ENCODE results near the gene PDLIM7. TPM values are rescaled to one million over a fixed set of nuclear protein-coding genes. Genes with fewer than 3 reads are reported as not detected.

PDLIM7 gene
- total and polyA plus RNA-seq, 2 of the 4 experiments (the other 2 are of a cell fraction): 70.4 to 534 TPM

DNA sequence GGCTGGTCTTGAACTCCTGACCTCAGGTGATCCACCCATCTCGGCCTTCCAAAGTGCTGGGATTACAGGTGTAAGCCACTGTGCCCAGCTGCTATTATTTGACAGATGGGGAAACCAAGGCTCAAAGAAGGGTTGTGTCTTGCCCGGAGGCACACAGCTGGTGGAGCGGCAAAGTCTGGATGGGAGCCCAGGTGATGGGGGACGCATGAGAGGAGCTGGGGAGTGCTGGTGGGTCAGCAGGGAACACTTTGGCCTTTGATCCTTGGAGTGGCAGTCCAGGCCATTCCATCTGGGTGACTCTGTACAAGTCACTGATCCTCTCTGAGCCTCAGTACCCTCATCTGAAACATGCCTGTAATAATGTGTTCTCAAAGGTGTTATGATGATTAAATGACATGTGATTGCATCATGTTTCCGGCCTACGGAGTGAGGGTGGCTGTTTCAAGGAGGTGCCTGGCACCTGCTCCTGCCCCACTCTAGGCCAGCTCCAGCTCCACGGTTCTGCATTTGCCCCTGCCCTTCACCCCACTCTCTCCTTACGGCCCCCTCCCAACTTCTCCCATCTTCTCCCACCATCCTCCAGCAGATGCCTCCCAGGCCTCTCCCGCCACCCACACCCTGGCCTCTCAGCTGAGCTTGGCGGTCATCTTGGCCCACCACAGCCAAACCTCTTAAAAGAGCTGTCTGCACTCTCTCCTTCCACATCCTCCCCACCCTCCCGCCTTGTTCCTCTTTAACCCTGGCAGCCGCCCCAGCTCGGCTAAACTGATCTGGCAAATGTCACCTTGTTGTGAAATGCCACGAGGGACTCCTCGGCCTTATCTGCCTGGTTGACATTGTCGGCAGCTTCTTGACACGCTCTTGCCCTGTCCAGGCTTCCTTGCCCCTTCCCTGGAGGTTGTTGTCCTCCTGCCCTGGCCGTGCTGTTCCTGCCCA is 18.4 kb downstream of the PDLIM7 start (continued):
- peak; percentile 96 for TF ChIP-seq CEBPB (IDR thresholded peaks at IDR 0.05; ENCODE audit: low read depth, low read length)

DNA sequence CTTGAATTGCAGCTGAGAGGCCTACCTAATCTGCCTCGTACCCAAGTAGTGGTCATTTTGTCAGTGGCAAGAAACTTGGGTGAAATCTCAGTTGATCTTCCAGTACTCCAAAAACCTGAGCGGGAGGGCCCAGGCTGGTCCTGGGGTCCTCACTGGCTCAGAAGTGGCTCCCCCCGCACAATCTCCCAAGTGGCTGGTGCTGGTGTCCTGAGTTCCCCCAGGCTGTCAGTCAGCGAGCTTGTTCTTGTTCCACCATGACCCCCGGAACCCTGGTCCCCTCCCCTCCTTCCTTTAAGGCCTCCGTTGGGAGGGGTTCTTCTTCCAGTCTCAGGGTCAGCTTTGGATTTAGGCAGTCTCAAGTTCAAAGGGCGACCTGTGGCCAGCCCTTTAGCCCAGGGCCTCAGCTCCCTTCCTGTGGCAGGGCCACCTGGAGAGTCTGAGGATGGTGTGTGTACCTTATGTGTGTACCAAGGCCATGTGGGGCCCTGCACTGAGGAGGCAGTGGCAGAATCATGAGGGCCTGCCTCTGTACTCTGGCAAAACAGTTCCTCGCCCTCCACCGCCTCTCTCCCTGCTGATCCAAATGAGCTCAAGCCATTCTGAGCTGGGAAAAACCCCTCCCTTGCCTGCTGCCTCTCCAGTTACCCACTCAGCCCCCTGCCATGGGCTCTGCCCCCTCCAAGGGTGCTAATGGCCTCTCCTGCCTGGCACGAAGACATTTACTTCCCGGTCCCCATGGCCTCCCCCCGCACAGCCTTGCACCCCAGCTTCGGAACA is 19.5 kb downstream of the PDLIM7 start:
- Histone ChIP-seq H3K18ac (ENCODE audit: low read depth, low read length) (no peak overlapping the region), H3K4ac (ENCODE audit: low read depth, low read length) (no peak overlapping the region), H4K91ac (ENCODE audit: insufficient read depth, low read depth, low read length) (no peak overlapping the region), H3K56ac (ENCODE audit: extremely low read depth, insufficient read depth, low read length) (no peak overlapping the region), H2AK5ac (ENCODE audit: low read depth, low read length) (no peak overlapping the region; the same call in 1 of the 2 replicates), H3K27me3 (ENCODE audit: control insufficient read depth, insufficient read depth, low read length) (no peaks in the 10 kb centered on the region), H3K9me1 (ENCODE audit: insufficient read depth, low read length) (peaks cover 13% of the 10 kb centered on the region; the same call in 1 of the 2 replicates), H3K79me1 (ENCODE audit: low read depth in 1 of 2, low read length in 2 of 2) (peaks cover 0 to 18% of the 10 kb centered on the region in 2 experiments; a peak in 2 of 4 replicates), H2BK5ac (ENCODE audit: low read depth, low read length, poor library complexity, severe bottlenecking) (no peak overlapping the region), H3K4me3 (ENCODE audit: insufficient read depth, low read depth, low read length) (no peak overlapping the region), H2AK9ac (replicated peaks; ENCODE audit: low read depth, low read length, poor library complexity) (peak overlapping the region; percentile 7), H3K9me3 (ENCODE audit: control insufficient read depth, insufficient read depth, low read length) (no peaks in the 10 kb centered on the region), H2AFZ (replicated peaks; ENCODE audit: low read length, poor library complexity) (no peak overlapping the region), H3K4me1 (ENCODE audit: control insufficient read depth, insufficient read depth, low read length) (peaks cover 23% of the 10 kb centered on the region), H4K8ac (ENCODE audit: low read depth in 2 of 2, low read length in 2 of 2) (no peak overlapping the region), H3K9ac (ENCODE audit: low read depth, low read length) (no peak overlapping the region), H3K4me2 (ENCODE audit: low read depth, low read length) (no peak overlapping the region), H2BK20ac (ENCODE audit: low read depth, low read length) (no peak overlapping the region), H4K20me1 (ENCODE audit: insufficient read depth, low read length) (peaks cover 48% of the 10 kb centered on the region), H3K14ac (replicated peaks; ENCODE audit: low read depth, low read length) (no peak overlapping the region), H3K36me3 (ENCODE audit: control insufficient read depth, insufficient read depth, low read length) (peaks cover 26% of the 10 kb centered on the region), H3K23ac (ENCODE audit: low read depth, low read length) (no peak overlapping the region), H4K5ac (ENCODE audit: low read depth, low read length) (no peak overlapping the region), H2BK15ac (ENCODE audit: low read depth, low read length) (no peak overlapping the region), H2BK120ac (ENCODE audit: low read depth, low read length) (no peak overlapping the region), H3K27ac (ENCODE audit: insufficient read depth, low read length) (no peak overlapping the region)
- WGBS, 2 experiments (ENCODE audit: extremely low coverage in 2 of 2, insufficient read length in 1 of 2): 91% methylated on average over 8 of the region's 13 CpGs; no CpG with 5 or more reads in 1 of the 2 experiments
- dilution Hi-C loops (cut with HindIII; ENCODE audit: low sequenced_read_pairs, unreplicated experiment): no loop called here
- DNase-seq (no peak), ATAC-seq (ENCODE audit: low read depth) (no peak)
- in situ Hi-C loops (cut with MboI; ENCODE audit: low sequenced_read_pairs): no loop called here
- TF ChIP-seq CHD1 (IDR thresholded peaks at IDR 0.05; ENCODE audit: low read depth, low read length) (no peak), POLR2A (IDR thresholded peaks at IDR 0.05; ENCODE audit: low read depth, low read length) (peak; percentile 46; the same call in 1 of the 2 replicates)
- ChIA-PET POLR2A (ENCODE audit: unreplicated experiment) (interaction anchor here (1.0 kb wide), 2 partner anchors 17 to 20 kb away, joined by 3 read pairs; partner anchors contain the start of gene PDLIM7), CTCF (interaction anchor here (1.1 kb wide), 1 partner anchor 73 kb away, joined by 3 read pairs; no protein-coding TSS in a partner anchor)
- intact Hi-C loops (cut with micrococcal nuclease): no loop called here
- BruUV-seq (replicated peaks): no TSS peak

Measured in IMR-90 (cell line).